ENCODE measurements around the gene ZNF214. TPM values are rescaled to one million over a fixed set of nuclear protein-coding genes. Genes with fewer than 3 reads are reported as not detected.
"Not testable (repeated sequence)": the region's sequence is repeated elsewhere in the genome, so short reads cannot be mapped to it uniquely, and the experiment has no call there.

The ZNF214 gene
- polyA plus RNA-seq, 1 donor from 2014 or later: not detected

DNA sequence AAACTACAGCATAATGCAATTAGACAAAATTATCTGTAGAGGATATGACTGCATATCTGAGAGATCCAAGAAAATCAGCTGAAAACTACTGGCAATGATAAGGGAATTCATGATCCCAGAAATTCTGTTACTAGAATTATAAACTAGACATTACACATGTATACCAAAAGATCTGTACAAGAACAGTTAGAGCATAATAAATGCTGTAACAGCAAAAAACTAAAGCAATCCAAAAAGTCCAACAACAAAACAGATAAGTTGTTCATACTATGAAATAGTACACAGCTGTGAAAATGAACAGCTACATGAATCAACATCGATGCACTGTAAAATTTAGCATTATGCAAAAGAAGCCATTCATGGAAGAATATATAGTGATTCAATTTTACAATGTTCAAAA is 6.0 kb downstream of the ZNF214 start:
- Mint-ChIP-seq H3K36me3 (no peaks in the 10 kb centered on the region), H3K4me1 (no peaks in the 10 kb centered on the region), H3K4me3 (no peak overlapping the region), H3K27me3 (peaks cover 6% of the 10 kb centered on the region), H3K27ac (no peak overlapping the region), H3K9me3 (no peaks in the 10 kb centered on the region)

DNA sequence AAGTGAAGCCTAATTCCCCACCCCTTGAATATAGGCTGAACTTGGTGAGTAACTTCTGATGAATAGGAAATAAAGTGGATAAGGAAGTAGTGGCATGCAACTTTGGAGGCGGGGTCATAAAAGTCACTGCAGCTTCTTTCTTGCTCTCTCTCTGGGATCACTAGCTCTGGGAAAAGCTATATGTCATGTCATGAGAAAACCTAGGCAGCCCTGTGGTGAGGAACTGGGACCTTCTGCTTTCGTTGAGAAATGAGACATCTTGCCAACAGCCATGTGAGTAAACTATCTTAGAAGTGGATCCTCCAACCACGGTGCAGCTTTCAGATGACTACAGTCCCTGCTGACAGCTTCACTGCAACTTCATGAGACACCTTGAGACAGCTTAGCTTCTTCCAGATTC is 15.7 kb downstream of the ZNF214 start:
- Mint-ChIP-seq H3K4me1 (no peaks in the 10 kb centered on the region), H3K27me3 (peaks cover 12% of the 10 kb centered on the region), H3K36me3 (no peaks in the 10 kb centered on the region), H3K9me3 (no peaks in the 10 kb centered on the region), H3K27ac (no peak overlapping the region), H3K4me3 (no peak overlapping the region)

DNA sequence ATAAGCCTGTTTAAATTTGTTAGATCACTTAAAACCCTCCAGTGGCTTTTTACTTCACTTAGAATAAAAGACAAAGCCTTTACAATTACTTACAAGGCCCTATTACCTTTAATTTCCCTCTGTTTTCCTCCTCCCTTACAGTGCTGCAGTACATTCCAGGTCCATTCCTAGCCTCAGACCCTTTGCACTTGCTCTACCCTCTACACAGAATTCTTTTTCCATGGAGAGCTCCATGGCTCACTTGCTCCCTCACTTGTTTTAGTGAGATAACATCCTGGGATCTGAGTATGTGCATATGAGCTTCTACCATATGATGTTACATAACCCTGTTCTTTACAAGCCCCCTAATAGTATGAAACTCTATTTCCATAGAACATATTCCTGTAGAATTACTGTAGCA is 24.4 kb downstream of the ZNF214 start:
- H3K4me3 Mint-ChIP-seq: no peak overlapping the region
- H3K27me3 Mint-ChIP-seq: peaks cover 9% of the 10 kb centered on the region
- peaks cover 0 to 2% (median 0%) of the 10 kb centered on the region in 3 donors for H3K4me1 Mint-ChIP-seq
- H3K9me3 Mint-ChIP-seq: no peaks in the 10 kb centered on the region
- H3K36me3 Mint-ChIP-seq: no peaks in the 10 kb centered on the region
- H3K27ac Mint-ChIP-seq: no peak overlapping the region

DNA sequence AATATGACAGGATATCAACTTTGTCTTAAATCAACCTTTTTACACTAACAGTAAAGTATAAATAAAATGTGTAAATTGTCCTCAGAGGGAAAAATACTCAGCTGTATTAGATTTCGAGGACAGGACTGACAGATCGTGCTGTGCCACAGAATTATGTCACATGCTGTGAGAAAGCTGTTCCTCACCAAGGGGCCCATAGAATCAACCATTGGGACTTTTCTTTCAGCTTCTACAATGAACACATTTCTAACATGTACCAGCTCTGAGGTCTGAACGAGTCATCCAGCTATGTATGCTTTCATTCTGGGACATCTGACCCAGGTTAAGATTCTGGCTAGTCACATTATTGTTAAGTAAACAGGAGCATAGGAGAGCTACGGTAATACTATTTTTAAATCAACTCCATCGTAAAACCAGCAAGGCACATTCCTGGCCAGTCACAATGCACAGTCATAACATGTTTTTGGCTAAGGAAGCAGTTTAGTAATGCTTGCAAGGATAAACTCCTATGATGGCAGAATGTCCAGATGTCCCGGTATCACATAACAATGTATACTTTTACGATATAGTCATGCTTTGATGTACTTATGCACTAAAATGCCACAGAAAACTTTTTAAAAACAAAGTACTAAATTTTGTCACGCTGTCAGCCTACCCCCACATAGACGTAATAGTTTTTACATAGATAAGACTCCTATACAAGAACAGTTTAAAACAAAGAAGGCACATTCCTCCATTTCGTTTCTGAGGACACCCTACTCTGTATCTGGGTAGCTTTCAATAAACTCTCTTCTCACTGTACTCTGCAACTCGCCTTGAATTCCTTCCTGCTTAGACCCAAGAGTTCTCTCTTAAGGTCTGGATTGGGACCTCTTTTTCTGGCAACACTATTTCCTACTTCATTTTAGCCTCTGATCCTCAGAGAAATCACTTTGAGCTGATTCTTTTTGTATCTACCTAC is 27.4 kb downstream of the ZNF214 start:
- peaks cover 0 to 2% (median 0%) of the 10 kb centered on the region in 3 donors for H3K4me1 Mint-ChIP-seq
- no peak overlapping the region for H3K4me3 Mint-ChIP-seq
- H3K36me3 Mint-ChIP-seq: no peaks in the 10 kb centered on the region
- no peaks in the 10 kb centered on the region for H3K9me3 Mint-ChIP-seq
- H3K27me3 Mint-ChIP-seq: peaks cover under 1% of the 10 kb centered on the region
- H3K27ac Mint-ChIP-seq: no peak overlapping the region

DNA sequence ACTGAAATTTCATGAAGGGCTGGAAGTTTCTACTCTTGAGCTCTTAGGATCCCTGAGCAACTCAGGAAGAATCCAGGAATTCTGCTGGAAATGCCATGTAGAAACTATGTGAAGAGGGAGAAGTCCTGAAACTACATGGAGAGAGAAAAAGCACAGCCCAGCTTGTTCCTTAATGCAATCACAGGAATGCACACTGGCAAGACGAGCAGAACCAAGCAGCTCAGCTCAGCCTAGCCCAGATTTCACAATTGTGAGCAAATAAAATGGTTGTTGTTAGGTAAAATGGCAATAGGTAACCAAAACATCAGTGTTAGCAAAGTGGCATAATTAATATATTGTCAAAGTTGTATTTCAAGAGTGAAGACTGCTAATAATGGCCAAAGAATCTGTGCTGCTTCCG is 28.1 kb downstream of the ZNF214 start:
- peaks cover 0 to 2% (median 0%) of the 10 kb centered on the region in 3 donors for H3K4me1 Mint-ChIP-seq
- H3K36me3 Mint-ChIP-seq: no peaks in the 10 kb centered on the region
- H3K27ac Mint-ChIP-seq: no peak overlapping the region
- no peaks in the 10 kb centered on the region for H3K27me3 Mint-ChIP-seq
- H3K9me3 Mint-ChIP-seq: no peaks in the 10 kb centered on the region
- H3K4me3 Mint-ChIP-seq: no peak overlapping the region

DNA sequence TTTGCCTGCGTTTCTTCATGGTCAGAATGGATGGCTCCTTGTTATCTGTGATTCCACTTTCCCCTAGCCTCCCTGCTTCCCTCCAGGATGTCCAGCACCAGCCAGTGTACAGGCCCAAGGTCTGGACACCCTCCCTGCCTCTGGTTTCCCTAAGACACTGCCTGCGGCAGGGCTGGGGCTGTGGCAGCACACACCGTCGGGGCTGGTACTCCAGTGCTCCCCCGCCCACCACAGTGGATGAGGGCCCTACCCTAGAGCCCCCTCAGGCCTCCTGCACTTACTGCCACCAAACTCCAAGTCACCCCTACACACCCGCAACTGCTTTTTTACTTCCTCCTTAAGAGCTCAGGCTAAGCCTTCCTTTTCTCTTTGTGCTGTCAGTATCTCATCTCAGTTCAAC is 28.9 kb downstream of the ZNF214 start:
- Mint-ChIP-seq H3K27me3 (no peaks in the 10 kb centered on the region), H3K4me1 (peaks cover 0 to 5% (median 0%) of the 10 kb centered on the region in 3 donors), H3K27ac (no peak overlapping the region), H3K4me3 (no peak overlapping the region), H3K9me3 (peaks cover 0 to 3% (median 0%) of the 10 kb centered on the region in 3 donors), H3K36me3 (peaks cover 2% of the 10 kb centered on the region)

DNA sequence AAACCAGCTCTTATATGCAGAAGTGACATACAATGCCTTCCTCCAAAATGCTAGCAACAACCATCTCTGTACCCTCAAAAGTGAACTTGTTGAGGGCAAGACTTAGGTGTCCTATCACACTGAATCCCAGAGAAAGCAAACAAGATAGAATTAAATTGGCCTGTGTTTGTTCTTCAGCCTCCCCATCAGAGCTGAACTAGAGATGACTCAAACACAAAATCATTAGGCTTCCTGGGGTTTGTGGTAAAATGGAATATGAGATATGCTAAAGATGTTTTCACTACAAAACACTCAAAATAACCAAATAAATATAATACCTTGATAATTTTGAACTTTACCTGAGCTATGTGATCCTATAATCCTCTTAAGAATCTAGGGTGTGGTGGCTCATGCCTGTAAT is 31.6 kb downstream of the ZNF214 start:
- Mint-ChIP-seq H3K4me1 (peaks cover 0 to 3% (median 0%) of the 10 kb centered on the region in 3 donors), H3K4me3 (no peak overlapping the region), H3K36me3 (peaks cover 2% of the 10 kb centered on the region), H3K27me3 (no peaks in the 10 kb centered on the region), H3K27ac (no peak overlapping the region), H3K9me3 (peaks cover 0 to 7% (median 0%) of the 10 kb centered on the region in 3 donors)

DNA sequence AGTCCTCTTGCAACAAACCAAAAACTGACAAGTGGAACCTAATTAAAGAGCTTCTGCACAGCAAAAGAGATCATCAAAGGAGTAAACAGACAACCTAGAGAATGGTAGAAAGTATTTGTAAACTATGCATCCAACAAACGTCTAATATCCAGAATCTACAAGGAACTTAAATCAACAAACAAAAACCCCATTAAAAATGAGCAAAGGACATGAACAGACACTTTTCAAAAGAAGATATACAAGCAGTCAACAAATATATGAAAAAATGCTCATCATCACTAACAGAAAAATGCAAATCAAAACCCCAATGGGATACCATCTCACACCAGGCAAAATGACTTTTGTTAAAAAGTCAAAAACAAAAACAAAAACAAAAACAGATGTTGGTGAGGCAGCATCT is 33.7 kb downstream of the ZNF214 start:
- Mint-ChIP-seq H3K4me3 (no peak overlapping the region), H3K4me1 (peaks cover 0 to 3% (median 0%) of the 10 kb centered on the region in 3 donors), H3K36me3 (peaks cover 2% of the 10 kb centered on the region), H3K27ac (no peak overlapping the region), H3K9me3 (peaks cover 0 to 7% (median 0%) of the 10 kb centered on the region in 3 donors), H3K27me3 (no peaks in the 10 kb centered on the region)

DNA sequence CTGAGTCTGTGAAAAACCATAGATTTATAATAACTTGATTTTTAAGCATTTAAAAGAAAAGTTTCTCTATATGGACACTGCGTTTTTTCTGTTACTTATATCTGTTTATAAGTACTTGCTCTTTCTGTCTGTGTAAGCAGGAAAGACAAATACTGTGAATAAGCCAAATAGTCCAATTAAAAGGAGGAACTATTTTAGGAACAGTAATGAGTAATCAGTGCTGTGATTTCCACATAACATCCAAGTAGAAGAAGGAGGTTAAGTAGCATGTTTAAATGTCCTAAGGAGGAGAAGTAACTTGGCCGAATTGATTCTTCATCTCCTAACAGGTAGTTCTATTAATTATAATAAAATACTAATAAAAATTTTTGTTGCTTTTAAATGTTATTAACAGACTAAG is 40.8 kb downstream of the ZNF214 start:
- Mint-ChIP-seq H3K4me3 (no peak overlapping the region), H3K4me1 (no peaks in the 10 kb centered on the region), H3K27ac (no peak overlapping the region), H3K36me3 (no peaks in the 10 kb centered on the region), H3K27me3 (peaks cover 2% of the 10 kb centered on the region), H3K9me3 (peaks cover 0 to 2% (median 0%) of the 10 kb centered on the region in 3 donors)

DNA sequence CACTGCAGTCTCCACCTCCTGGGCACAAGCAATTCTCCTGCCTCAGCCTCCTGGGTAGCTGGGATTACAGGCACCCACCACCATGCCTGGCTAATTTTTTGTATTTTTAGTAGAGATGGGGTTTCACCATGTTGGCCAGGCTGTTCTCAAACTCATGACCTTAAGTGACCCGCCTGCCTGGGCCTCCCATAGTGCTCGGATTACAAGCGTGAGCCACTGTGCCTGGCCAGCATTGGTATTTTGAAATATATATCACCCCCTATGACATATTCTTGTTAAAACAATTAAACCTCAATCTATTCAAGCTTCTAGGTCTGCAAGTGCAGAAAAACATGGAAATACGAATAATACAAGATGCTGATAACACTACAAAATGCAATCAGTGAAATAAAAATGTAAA is 50.3 kb downstream of the ZNF214 start:
- peaks cover 0 to 13% (median 0%) of the 10 kb centered on the region in 3 donors for H3K9me3 Mint-ChIP-seq
- not testable (repeated sequence) for H3K27ac Mint-ChIP-seq, H3K4me1 Mint-ChIP-seq, H3K36me3 Mint-ChIP-seq, H3K27me3 Mint-ChIP-seq, H3K4me3 Mint-ChIP-seq

DNA sequence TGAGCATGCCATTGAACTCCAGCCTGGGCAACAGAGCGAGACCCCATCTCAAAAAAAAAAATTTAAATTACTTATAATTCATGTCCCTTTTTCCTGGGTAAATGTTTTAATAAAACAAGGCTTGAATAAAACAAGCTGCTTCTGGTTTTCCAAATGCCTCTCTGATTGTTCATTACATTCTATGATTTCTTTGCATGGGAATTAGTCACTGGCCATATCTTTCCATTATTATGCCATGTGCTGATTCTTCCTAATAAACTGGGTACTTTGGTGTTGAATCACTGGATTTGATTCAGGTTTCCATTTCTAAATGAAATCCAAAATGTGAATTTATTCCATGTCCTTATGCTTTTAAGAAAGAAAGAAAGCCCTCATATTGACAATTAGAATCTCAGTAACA is 51.3 kb downstream of the ZNF214 start:
- H3K27ac Mint-ChIP-seq: no peak overlapping the region
- H3K4me1 Mint-ChIP-seq: no peaks in the 10 kb centered on the region
- peaks cover 1% of the 10 kb centered on the region for H3K36me3 Mint-ChIP-seq
- H3K9me3 Mint-ChIP-seq: peaks cover 0 to 13% (median 0%) of the 10 kb centered on the region in 3 donors
- H3K4me3 Mint-ChIP-seq: no peak overlapping the region
- no peaks in the 10 kb centered on the region for H3K27me3 Mint-ChIP-seq

DNA sequence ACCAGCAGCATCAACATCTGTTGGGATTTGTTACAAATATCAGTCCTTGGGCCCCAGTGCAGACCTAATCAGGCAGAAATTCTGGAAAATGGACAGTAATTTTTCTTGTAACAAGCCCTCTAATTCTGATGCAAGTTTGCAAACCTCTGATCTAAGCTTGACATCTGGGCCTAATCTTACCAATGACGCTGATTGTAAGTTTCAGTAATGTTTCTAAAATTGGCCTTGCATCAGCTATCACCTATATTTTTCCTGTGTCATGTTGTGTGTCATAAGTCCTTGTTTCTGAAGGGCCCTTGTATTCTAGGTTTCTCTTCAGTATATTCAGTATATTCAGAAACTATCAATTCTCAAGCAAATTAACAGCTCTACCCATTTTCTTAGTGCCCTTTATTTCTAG is 57.5 kb downstream of the ZNF214 start:
- H3K4me1 Mint-ChIP-seq: no peaks in the 10 kb centered on the region
- peaks cover 0 to 6% (median 0%) of the 10 kb centered on the region in 3 donors for H3K9me3 Mint-ChIP-seq
- H3K36me3 Mint-ChIP-seq: no peaks in the 10 kb centered on the region
- no peaks in the 10 kb centered on the region for H3K27me3 Mint-ChIP-seq
- H3K4me3 Mint-ChIP-seq: no peak overlapping the region
- H3K27ac Mint-ChIP-seq: no peak overlapping the region

DNA sequence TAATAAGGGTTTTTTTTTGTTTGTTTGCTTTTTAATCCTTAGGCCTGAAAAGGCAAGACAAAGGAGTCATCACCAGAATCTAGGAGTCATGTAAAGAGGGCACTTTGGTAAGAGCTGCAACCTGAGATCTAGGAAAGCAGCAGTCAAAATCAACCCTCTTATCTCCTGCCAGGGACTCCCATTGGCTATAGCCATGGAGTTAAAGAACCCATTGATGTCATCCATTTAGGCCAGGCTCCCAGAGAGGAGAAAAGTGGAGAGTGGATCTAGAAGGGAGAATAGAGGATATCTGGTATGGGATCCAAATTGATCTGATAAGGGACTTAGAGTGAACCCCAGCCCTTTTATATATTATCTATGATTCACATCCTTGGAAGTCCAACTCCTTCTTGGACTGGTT is 58.0 kb downstream of the ZNF214 start:
- Mint-ChIP-seq H3K4me3 (no peak overlapping the region), H3K4me1 (no peaks in the 10 kb centered on the region), H3K27ac (no peak overlapping the region), H3K36me3 (peaks cover 3% of the 10 kb centered on the region), H3K9me3 (peaks cover 0 to 4% (median 0%) of the 10 kb centered on the region in 3 donors), H3K27me3 (no peaks in the 10 kb centered on the region)

DNA sequence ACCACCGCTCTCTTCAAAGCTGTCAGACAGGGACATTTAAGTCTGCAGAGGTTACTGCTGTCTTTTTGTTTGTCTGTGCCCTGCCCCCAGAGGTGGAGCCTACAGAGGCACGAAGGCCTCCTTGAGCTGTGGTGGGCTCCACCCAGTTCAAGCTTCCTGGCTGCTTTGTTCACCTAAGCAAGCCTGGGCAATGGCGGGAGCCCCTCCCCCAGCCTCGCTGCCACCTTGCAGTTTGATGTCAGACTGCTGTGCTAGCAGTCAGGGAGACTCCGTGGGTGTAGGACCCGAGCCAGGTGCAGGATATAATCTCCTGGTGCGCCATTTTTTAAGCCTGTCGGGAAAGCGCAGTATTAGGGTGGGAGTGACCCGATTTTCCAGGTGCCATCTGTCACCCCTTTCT is 65.9 kb downstream of the ZNF214 start:
- H3K36me3 Mint-ChIP-seq, H3K9me3 Mint-ChIP-seq, H3K4me3 Mint-ChIP-seq, H3K27ac Mint-ChIP-seq, H3K27me3 Mint-ChIP-seq, H3K4me1 Mint-ChIP-seq: not testable (repeated sequence)

Measured in IgD-negative memory B cell (primary cell).